Left kidney (tissue), 2 donors: ENCODE measurements around the gene SMPD3. TPM values are rescaled to one million over a fixed set of nuclear protein-coding genes. Genes with fewer than 3 reads are reported as not detected.

Experiments
- DNase-seq: peaks from one replicate; pipeline ENCODE4 v3.0.0-alpha.2; 2013
- polyA plus RNA-seq: library from polyadenylated mRNA; unstranded; fragments of 120-200 nt; gene quantifications from one replicate; pipeline ENCODE4 v1.2.1, GENCODE V29; 2013; ENCODE audit not compliant: insufficient read length

The SMPD3 gene
- polyA plus RNA-seq, 1 donor = 1.3 TPM

DNA sequence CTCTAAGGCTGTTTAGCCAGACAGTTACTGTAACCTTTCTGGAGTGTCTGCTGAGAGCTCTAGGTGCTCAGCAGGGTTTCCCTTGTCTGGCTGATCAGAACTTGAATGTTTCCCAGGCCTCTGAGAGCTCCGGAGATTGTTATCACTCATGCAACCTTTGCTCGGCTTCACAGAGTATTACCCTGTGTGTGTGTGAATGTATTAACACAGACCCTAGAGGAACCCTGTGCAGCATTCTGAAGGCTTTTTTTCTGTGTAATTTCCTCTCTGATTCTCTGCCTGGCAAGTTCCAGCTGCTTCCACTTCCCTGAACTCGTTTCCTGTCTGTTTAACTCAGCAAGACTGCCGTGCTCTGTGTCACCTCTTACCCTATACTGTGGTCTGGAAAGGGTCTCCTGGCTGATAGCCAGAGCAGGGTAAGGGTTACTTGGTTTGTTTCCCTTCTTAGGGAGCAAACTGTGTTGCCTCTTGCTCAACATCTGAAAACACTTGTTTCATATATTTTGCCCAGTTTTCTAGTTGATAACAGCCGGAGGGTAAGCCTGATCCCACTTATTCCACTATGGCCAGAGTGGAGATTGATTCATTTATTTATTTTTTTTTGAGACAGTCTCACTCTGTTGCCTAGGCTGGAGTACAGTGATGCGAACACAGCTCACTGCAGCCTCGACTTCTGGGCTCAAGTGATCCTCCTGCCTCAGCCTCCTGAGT lies 115.7 kb downstream of the SMPD3 start:
- DNase-seq = no peak

GRCh38 chr16:68331879-68332410 lies 116.4 kb downstream of the SMPD3 start:
- DNase-seq = no peak

DNA sequence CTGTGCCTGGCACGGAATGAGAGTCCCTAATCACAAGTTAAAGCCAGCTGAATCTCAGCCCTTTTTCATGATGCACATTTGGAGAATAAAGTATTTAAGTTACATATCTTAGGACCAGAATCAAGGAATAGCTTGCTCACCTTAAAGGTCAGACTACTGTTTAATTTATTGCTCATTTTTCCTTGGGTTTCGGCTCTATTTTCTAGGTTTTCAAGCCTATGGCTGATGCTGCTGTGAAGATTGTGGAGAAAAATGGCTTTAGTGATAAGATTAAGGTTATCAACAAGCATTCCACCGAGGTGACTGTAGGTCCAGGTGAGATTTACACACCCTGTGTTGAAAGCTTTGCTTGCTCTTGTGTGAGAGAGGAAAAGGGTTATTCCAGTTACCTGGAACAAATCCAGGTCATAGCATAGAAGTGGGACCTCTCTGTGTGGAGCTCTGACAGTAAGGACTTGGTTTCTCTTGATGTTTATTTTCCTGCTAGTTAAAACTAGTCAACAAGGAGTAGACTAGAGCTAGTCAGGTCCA lies 119.4 kb downstream of the SMPD3 start:
- DNase-seq = no peak

GRCh38 chr16:68328151-68328859 lies 120.0 kb downstream of the SMPD3 start:
- peak; percentile 78 for DNase-seq

DNA sequence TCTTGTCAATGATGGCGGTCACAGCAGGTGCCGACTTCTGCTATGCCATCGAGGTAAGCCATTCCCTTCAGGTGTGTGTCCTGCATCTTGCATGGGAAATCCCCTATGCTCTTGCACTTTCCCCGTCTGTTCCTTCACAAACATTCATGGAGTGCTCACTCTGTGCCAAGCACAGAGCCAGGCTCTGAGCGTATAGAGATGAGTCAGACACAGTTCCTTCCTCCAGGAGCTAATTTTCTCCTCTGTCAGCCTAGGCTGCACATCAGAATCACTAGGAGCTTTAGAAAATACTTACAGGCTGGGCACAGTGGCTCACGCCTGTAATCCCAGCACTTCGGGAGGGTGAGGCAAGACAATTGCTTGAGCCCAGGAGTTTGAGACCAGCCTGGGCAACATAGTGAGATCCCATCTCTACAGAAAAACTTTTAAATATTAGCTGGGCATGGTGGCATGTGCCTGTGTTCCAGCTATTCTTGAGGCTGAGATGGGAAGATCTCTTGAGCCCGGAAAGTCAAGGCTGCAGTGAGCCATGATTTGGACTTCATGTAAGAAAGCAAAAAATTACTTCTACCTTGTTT lies 123.4 kb downstream of the SMPD3 start:
- DNase-seq = no peak

- no peak for DNase-seq
Measured at GRCh38 chr16:68324336-68324735, 124.0 kb downstream of the SMPD3 start.

DNA sequence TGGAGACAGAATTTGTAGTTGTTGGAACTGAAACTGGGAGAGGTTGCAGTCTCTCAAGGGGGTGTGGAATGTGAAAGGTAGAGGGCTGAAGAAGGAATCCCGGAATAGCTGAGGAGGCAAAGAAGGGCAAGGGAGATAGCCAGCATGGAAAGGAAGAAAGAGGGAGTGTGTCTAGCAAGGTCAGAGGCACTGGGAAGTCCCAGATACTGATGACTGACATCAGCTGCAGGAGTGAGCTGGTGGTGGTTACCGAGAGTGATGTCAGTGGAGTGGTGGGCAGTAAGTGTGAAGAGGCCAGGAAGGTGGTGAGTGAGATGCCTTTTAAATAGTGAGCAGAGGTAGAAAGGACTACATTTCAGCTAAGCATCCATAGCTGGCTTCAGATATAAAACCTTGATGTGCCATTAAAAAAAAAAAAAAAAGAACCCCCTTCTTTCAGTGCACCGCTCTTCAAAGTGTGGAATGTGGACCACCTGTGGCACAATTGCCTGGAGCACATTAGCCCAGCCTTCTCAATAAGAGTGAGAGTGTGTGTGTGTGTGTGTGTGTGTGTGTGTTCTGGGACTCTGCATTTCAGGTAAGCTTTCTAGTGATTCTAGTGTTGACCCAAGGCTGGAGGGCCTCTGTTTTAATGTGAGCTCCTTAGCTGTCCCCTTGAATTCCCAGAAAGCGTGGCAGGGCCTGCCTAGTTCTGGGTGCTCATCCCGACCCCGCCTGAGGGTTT lies 129.0 kb downstream of the SMPD3 start:
- DNase-seq = no peak

- no peak for DNase-seq
Measured at GRCh38 chr16:68313116-68313515, 135.2 kb downstream of the SMPD3 start.

DNA sequence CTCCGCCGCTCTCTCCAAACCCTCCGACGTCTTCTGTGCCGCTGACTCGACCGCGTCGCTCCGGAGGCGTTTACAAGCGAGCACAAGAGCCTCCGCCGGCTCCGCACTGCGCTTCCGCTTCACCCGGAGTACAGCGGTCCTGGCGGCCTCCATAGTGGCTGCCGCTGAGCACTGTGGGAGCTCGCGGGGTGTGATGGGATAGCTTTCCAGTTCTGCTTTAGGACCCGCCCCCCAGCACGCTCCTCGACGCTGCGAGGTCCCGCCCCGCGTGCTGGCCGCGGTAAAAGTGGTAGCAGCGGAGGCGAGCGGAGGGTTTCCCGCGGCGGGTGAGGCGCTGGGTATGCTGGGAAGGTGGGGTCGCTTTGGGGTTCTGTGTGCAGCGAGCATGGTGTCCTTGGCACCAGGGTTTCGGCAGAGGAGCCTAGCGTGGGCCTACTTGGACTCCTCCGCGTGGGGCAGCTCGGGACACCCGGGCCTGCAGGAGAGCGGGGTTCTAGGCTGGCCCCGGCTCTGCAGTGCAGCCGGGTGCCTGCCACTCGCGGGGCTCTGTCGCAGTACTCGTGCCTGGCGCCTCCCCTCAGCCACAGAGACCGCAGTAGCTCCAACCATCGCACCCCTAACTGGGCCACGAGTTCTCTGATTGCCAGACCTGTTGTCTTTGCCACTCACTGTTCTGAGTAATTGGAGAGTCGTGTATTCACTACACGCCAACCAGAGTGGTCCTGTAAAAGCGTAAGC lies 137.4 kb downstream of the SMPD3 start, which contains the start of the genes PRMT7 and SLC7A6OS:
Gene PRMT7 (plus strand): TSS at position 246 of the 738 bp plus-strand sequence. CDS start 4,961 bp downstream, outside the sequence.
Gene SLC7A6OS (minus strand): TSS at position 173 of the 738 bp plus-strand sequence. CDS start 20 bp downstream, at position 153.
- peak; percentile 88 for DNase-seq

DNA sequence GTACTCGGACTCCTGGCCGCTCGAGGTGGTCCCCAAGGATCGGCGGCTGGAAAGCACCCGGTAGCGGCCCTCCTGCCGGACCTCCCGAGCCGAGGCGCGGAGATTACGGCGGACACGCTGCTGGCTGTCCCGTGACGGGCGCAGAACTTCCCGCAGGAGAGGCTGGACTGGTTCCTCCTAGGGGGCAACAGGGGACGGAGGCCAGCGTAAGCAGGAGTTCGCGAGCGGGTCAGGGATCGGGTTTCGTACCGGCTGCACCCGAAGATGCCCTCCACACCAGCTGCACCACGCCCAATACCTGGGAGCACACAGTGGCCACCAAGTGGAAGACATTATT lies 137.9 kb downstream of the SMPD3 start:
- DNase-seq = no peak

DNA sequence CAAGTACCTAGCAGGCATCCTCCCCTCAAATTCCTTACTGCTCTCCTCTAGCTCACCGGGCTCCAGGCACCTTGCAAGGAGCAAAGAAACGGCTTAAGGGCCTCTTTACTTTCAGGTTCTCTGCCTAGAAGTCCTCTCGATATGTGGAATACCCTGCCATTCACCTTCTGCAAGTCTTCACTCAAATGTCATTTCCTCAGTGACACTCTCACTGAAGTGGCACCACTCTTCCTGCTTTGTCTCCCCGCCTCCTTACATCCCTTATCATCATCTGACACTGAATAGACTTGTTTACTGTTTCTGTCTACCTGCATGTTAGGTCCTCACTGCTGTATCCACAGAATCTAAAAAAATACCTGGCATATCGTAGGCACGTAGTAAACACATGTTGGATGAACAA lies 138.5 kb downstream of the SMPD3 start:
- DNase-seq = no peak

Other genes starting within 250 kb of the SMPD3 start
- 33.5 TPM for gene ESRP2, start 212.4 kb downstream of the SMPD3 start, polyA plus RNA-seq
- 22.9 TPM for gene PLA2G15, start 203.1 kb downstream of the SMPD3 start, polyA plus RNA-seq
- gene SLC7A6, start 184.0 kb downstream of the SMPD3 start, polyA plus RNA-seq = 18.1 TPM
- gene SLC7A6OS, start 137.6 kb downstream of the SMPD3 start, polyA plus RNA-seq = 25.7 TPM
- gene PRMT7, start 137.5 kb downstream of the SMPD3 start, polyA plus RNA-seq = 56.2 TPM
- 49.7 TPM for gene ZFP90, start 90.8 kb upstream of the SMPD3 start, polyA plus RNA-seq
- 65.2 TPM for gene CDH3, start 196.8 kb upstream of the SMPD3 start, polyA plus RNA-seq